HTERT RPE-1 (cell line): ENCODE data around the gene LPP.

Source experiments
- in situ Hi-C: fragments of 300-500 bp; cut with MboI; formaldehyde crosslinking; loops from 4 replicates; pipeline ENCODE4 v1.14.3; 2020; ENCODE audit warnings: low sequenced_read_pairs

The LPP gene

DNA sequence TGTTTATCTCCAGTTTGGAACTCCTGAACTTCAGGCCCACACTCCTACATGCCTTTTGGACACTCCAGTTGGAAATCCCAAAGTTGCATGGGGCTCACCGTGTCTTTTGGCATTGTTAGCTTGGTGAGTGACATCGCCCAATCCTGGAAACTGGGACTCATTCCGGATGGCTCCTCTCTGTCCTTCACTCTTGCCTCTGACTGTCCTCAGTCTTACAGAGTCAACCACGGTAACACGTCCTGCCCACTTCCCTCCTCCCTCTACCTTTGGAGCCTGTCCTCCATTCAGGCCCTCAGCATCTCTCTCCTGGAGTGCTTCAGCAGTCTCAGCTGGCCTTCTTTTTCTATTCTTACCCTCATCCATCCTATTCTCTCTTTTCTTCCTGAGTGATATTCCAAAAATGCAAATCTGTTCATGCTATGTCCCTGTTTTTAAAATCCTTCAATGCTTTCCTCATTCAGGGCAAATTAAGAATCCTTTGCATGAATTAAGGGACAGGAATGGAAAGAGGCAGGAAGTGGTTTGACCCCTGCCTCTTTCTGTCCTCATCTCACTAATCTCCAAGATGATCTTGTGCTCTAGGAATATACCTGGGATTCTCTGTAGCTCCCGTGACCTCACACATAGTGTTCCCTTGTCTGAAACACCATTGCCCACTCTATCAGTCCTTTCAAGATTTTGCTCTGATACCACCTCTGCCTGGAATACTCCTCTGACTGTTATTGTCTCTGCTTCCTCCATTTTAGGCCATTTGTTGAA, 42.5 kb downstream of the LPP start:
- in situ Hi-C loops, result no loop called here

DNA sequence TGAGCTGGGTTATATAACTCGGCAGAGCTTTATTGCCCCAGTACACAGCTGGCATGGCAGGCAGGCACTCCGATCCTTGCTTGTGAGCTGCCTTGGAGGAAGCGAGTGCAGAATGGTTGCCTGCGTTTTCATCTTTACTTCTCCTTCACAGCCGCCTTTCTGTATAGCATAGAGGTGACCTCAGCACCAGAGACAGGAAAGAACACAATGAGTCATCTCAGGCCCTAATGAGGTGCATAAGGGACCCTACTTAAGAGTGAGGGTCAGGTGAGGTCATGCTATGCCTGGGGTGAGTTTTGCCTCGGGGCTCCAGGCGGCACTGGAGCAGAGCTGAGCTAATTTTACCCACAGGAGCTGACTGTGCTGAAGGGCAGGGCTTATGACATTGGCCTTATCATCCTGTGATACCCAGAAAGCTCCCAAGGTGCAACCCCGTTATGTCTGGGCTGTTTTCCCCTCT, 43.5 kb downstream of the LPP start:
- in situ Hi-C loops, result no loop called here

DNA sequence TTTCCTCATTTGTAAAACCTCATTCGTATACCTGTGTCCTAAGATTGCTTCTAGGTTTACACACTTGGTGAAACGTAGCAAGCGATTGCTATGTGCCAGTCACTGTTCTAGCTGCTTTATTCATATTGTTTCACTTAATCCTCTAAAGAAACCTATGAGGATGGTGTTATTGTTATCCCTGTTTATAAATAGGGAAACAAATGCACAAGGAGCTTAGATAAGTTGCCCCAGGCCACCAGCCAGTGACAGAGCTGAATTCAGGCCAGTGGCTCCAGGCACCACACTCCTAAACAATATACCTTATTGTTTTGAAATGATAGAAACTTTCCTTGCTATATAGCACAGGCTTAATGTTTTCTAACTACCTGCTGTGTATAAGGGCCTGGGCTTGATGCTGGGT, 44.0 kb downstream of the LPP start:
- in situ Hi-C loops, result no loop called here

DNA sequence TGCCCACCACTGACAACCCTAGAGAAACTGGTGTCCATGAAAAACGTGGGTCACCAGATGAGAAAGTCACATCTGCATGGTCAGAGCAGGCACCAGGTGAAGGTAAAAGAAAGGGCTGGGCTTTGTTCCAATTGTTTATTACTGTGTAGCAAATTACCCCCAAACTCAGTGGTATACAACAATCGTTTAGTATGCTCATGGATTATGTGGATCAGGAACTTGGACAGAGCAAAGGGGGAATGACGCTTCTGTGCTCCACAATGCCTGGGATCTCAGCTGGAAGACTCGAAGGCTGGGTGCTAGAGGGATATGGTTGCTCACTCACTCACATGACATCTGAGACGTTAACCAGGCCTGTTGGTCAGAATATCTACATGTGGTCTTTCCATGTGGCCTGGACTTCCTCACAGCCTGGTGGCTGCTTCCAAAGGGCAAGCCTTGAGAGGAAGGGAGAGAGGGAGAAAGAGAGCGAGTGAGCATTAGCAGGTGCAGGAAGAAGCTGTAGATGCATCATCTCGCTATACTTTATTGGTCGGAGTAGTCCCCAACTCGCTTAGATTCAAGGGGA, 44.9 kb downstream of the LPP start:
- in situ Hi-C loops, result no loop called here

DNA sequence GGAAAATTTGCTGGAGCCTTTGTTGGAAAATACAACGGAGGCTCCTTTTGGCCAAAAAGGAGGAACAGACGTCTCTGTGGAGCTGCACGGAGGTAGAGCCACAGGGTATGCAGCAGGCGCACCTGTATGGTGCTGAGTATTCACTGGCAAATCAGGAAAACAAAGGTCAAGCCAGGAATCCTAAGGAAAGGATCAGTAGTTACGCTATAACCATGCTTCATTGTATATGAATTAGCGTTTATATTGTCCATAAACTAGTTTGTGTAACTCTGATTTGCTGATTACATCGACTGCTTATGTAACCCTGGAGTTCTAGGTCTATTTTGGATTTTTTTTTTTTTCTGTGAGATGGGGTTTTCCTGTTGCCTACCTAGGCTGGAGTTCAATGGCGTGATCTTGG, 45.4 kb downstream of the LPP start:
- in situ Hi-C loops, result no loop called here

DNA sequence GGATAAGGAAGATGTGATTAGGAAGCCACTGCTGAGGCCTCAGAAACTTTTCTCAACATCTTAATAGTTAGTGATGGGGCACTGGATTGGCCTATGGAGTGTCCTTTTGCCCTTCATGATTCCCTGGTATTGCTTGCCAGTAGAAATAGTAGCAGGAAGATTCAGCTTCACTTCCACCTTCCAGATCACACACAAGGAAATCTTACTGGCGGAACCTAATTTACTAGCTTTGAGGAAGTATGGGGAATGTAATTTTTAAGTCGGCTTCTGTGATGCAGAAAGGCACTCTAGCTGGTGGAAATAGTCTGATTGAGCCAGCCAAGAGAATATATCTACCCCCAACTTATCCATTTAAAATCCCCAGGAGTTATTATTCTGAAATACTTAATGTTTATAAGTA, 46.5 kb downstream of the LPP start:
- in situ Hi-C loops, result no loop called here

DNA sequence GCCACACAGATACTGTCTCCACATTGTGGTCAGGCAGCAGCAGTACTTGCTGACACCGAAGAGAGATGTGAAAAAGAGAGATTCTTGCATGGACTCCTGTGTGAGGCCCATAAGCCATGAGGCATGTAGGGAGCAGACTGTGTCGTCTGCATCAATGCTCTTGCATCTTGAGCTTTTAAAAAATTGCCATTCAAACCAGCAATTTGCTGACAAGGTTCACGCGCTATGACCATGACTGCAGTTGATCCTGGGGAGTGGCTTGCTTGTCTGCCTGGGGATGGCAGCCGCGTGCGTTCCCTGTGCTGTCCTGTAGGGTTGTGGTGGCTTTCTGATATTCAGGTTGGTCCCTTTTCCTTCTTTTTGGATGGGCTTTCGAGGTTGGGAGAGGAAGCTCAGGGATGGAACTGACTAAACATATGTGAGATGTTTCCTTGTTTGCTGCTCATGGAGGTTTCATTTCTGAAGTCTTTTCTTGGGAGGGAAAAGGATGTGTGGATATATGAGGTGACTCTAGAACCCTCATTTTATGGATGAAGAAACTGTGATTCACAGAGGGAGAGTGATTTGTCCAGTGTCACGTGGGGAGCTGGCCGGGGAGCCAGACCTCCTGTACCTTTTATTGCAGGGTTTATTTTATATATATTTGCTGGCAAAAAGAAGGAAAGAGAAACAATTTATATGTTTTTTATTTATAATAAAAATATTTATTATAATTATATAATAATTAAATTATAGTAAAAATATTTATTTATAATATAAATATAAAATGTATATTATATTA, 48.6 kb downstream of the LPP start:
- in situ Hi-C loops, result no loop called here

DNA sequence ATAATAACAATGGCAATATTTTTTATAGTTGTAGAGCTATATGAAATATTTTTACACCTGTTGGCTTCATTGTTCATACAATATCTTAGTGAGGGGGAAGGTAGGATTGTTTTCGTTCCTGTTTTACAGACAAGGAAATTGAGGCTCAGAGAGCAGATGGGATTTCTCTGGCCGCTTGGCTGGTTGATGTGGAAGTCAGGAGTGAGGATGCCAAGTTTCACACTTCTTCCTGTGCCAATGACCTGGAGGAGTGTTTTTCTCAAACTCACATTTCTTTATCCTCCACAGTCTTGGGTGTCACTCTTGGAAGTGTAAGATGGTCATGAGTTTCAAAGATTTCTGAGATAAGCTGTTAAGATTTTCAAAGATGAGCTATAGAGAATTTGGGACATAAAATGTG, 50.6 kb downstream of the LPP start:
- in situ Hi-C loops, result no loop called here

DNA sequence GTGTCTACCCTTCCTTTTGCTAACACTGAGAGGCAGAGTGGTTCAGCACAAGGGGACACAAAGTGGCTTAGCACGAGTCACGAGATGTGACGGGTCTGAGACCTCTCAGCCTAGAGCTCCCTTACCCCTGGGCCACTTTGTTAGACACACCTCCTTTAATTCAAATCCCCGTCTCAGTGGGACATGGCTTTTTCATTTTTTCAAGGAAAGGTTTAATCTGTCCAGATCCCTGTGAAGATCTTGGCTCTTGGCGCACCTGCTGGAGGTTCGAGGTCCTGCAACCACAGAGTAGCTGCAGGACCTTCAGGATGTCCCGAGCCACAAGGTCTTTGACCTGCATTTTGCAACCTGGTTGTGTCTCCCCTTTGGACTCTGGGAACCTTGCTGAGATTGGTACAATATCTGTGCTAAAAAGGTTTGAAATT, 52.0 kb downstream of the LPP start:
- in situ Hi-C loops, result no loop called here

DNA sequence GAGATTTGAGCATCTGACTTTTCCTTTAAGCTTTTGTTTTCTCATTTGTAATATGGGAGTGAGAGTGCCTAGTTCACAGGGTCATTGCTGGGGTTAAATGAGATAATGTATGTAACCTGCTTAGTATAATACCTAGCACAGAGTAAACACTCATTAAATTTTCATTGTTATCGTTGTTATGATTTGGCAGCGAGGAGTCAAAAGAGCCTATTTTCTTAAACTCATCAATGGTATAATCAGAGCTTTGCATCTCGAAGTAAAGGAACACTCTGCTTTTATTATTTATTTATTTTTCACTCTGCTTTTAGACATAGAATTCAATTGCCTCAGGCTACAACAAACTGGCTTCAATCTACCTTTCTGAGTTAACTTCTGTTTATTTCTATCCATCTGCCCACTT, 52.8 kb downstream of the LPP start:
- in situ Hi-C loops, result no loop called here

DNA sequence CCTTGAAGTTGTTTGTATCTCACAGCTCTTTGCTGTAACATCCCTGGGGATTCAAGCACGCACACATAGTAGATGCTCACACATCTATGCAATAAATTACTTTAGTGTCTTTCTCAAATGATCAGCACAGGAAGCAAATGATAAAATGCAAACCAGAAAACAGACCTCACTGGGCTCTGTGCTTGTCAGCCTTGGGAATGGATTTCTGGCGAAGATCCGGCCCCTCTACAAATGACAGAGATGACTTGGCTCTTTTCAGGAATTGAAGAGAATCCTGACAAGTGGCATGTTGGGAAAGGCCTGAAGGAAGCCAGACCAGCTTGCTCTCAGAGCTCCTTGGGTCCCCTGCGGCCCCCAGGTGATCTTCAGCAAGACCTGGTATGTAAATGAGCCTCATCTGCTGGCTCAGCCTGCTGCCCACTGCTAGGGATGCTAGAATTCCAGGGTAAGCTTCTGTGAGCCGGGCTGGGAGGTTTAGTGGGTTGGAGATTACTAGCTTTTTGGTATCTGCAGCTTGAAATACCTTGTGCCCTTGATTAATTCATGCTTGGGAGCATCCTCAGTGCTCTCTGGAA, 54.1 kb downstream of the LPP start:
- in situ Hi-C loops, result no loop called here

DNA sequence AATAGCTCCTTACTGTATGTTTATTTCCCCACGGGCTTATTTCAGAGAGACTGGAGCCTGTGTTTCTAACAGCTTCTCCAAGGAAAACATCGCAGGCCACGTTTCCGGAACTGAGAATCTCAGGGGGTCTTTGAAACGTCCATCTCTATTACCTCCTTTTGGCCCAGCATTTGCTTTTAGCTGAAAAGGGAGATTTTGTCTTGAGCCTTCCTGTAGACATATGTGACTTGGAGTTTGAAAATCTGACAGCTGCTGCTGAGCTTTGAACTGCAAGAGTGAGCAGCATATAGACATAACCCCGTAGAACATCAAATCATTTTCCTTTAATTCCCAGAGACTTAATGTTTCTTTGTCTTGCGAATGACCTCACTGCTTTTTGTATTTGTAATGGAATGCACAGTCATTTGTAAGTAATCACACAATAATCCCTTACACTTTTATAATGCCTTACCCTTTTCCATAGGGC, 54.6 kb downstream of the LPP start:
- in situ Hi-C loops, result no loop called here

DNA sequence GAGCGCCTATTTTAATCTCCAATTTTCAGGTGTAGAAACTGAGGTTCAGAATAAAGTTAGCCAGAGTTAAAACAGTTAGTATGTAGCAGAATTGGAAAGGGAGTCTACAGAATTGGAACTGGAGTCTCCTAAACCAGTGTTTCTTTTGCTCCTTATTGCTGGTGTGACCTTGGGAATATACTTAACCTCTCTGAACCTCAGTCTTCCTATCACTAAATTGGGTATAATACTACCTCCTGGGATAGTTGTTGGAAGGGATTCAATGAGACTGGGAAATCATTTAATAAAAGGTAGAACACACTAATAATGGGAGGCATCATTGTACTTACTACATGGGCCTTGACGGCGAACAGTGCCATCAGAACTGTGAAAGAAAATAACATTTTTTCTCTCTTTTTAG, 55.1 kb downstream of the LPP start:
- in situ Hi-C loops, result no loop called here

DNA sequence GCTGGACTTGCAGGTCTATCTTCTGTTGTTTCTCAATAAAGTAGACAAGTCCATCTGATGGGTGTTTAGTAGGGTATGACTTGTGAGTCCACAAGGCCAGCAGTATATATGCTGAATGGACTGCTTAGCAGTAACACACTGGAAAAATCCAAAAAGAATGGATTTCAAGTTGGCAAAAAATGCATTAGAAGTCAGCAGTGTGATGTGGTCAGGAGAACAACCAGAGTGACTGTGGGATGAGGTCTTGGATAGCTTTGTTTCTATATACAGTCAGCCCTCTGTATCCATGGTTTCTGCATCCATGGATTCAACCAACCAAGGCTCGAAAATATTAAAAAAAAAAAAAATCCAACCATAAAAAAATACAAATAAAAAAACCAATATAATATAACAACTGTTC, 55.8 kb downstream of the LPP start:
- in situ Hi-C loops, result no loop called here

DNA sequence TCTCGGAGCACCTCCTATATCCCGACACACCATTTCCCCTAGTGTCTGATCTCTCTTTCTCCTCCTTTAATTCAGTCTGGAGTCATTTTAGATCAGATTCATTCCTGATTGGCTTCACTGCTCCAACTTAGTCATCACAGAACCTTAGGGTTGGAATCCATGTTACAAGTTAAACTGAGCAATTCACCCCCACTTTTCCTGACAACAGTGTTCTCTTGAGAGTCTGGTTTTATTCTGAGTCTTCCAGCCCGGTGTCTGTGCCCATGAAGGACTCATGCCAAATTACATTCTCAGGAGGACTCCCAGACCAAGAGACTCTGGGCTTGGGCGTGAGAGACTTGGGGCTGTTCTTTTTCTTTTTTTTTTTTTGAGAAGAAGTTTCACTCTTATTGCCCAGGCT, 57.5 kb downstream of the LPP start:
- in situ Hi-C loops, result no loop called here

DNA sequence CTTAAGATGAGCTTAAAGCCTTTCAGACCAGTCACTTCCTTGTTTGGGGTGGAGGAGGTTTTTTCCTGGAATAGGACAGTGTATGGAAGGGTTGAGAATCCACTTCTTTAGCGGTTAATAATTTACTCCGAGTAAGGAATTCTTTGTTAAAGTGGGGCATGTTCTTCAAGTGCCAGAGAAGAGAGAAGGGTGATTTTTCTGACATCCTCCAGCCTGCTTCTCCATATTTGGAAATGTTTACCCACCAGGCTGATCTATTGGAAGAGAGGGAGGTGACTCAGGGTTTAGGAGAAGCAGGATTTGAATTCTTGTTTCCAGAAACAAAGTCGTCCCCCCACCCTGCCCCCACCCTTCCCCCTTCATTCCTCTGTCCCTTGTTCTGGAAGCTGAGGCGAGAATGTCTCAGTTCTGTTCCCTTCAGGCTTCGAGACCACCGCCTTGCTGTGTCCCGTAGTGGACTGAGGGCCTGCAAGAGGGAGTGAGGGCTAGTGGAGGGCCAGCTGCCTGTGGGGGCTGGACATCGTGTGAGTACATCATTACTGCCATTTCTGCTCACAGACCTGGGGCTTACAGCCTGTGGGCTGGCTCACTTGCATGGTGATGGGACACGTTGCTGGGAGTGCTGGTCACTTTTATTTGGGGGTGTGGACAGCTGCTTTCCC, 58.5 kb downstream of the LPP start:
- in situ Hi-C loops, result no loop called here

DNA sequence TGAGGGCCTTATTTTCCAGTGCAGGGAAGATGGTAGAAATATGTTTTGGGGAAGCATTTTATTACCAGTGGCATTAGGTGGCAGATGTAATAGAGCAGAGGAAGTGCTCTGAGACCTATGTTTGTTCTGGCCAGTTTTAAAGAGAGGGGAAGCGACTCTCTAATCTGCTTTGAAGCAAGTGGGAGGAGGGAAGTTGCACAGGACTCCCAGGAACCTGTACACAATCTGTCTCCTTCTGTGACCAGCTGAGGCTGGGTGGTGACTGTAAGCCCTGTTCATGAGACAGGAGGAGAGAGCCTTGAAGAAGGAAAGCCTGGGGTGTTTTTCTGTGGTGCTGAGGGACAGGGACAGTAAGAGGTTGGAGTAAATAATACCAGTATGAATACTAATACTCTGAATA, 60.5 kb downstream of the LPP start:
- in situ Hi-C loops, result no loop called here

DNA sequence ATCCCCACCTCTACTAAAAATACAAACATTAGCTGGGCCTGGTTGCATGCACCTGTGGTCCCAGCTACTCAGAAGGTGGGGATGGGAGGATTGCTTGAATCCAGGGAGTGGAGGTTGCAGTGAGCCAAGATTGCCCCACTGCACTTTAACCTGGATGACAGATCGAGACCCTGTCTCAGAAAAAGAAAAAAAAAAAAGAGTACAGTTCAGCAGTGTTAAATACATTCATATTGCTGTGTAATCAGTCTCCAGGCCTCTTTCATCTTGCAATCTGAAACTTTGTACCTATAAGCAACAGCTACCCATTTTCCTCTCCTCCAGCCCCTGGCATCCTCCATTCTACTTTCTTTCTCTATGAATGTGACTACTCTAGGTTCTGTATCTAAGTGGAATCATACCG, 61.2 kb downstream of the LPP start:
- in situ Hi-C loops, result no loop called here

DNA sequence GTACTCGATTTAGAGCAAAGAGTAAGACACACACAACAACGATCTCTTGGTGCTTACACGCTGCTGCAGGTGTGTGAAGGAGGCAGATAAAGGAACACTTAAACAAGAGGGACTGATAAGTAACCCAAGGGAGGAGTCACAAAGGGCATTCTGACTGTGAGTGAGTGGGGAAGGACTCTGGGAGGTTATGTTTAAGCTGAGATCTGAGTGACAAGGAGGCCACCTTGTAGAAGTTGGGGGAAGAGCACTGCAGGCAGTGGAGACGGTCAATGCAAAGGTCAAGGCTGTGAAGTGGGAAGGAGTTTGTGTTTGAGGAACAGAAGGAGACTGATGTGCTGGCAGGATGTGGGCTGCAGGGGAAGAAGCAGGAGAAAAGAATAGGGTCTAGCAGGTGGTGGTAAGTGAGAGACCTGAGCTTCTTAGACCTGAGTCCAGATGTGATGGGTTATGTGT, 63.1 kb downstream of the LPP start:
- in situ Hi-C loops, result no loop called here

DNA sequence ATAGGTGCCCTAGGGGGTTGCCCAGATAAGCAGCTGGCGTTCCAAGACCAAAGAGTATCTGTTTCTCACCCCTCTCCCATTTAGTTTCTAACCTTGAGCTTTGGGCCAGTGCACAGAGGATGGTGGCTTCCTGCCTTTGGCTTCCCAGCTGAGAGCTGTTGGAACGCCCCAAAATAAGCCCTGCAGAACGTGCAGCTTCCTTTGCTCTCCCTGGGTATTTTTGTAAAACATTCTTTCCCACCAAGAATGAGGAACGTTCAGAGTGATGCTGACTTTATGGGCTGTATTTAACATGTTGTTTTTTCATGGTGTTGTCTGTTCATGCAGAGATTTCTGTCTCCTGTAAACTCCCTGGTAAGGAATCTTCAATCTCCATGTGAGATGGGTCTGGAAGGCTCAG, 63.8 kb downstream of the LPP start:
- in situ Hi-C loops, result no loop called here

DNA sequence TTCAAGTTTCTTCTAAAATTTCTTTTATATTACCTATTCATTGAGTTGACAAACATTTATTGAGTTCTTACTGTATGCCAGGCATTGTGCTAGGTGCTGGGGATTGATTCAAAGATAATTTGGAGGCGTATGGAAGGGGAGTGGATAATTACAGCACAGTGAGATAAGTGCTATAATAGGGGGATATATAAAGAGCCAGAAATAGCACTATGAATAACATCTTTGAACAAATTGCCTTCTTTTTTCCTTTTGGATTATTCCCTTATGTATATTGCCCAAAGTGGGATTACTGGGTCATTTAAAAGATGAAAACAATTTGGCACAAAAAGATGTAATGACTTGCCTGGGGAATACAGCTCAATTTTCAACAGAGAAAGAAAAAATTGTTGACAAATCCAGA, 64.6 kb downstream of the LPP start:
- in situ Hi-C loops, result no loop called here
